IPS-18a (cell line): ENCODE data around the gene MED15.

ENCODE experiments used
- H3K27ac ChIP-seq: one replicate; pipeline ENCODE4 v1.5.1; 2013; ENCODE audit warnings: low read length
- H3K27me3 ChIP-seq: one replicate; pipeline ENCODE4 v1.6.1; 2013; ENCODE audit warnings: mild to moderate bottlenecking, low read length; ENCODE audit not compliant: control insufficient read depth, insufficient read depth
- H3K36me3 ChIP-seq: one replicate; pipeline ENCODE4 v1.6.1; 2013; ENCODE audit warnings: low read depth, low read length; ENCODE audit not compliant: control insufficient read depth
- H3K4me1 ChIP-seq: one replicate; pipeline ENCODE4 v1.6.1; 2013; ENCODE audit warnings: low read depth, low read length; ENCODE audit not compliant: control insufficient read depth
- H3K4me3 ChIP-seq: one replicate; pipeline ENCODE4 v1.5.1; 2013; ENCODE audit warnings: low read length
- H3K9ac ChIP-seq: one replicate; pipeline ENCODE4 v1.6.1; 2013; ENCODE audit warnings: mild to moderate bottlenecking, low read length, moderate library complexity
- H3K9me3 ChIP-seq: one replicate; pipeline ENCODE4 v1.6.1; 2013; ENCODE audit warnings: low read depth, low read length; ENCODE audit not compliant: control insufficient read depth

MED15 gene

GRCh38 chr22:20636075-20636812 is 128.8 kb downstream of the MED15 start:
- Histone ChIP-seq H3K36me3 (no peaks in the 10 kb centered on the region), H3K27ac (no peak overlapping the region), H3K27me3 (no peaks in the 10 kb centered on the region)

GRCh38 chr22:20636945-20637344 is 129.5 kb downstream of the MED15 start:
- H3K36me3 ChIP-seq = no peaks in the 10 kb centered on the region
- H3K4me1 ChIP-seq = peaks cover 3% of the 10 kb centered on the region
- H3K27me3 ChIP-seq = no peaks in the 10 kb centered on the region
- H3K9ac ChIP-seq = no peak overlapping the region
- H3K27ac ChIP-seq = no peak overlapping the region
- H3K9me3 ChIP-seq = no peaks in the 10 kb centered on the region
- no peak overlapping the region for H3K4me3 ChIP-seq

More at GRCh38 chr22:20636075-20636812, 128.8 kb downstream of the MED15 start:
- Histone ChIP-seq H3K4me3 (no peak overlapping the region), H3K9me3 (no peaks in the 10 kb centered on the region), H3K4me1 (peaks cover 3% of the 10 kb centered on the region), H3K9ac (no peak overlapping the region)
